PC-3 (cell line): ENCODE results near the gene RTF2.

Experiments used
- CTCF ChIP-seq: fragments of 300-600 bp; sonication (generic); conservative IDR thresholded peaks from 2 replicates; pipeline ENCODE4 v1.5.1; 2017; ENCODE audit warnings: antibody characterized with exemption, low read depth, mild to moderate bottlenecking, low read length
- EZH2 ChIP-seq: fragments of 300-600 bp; sonication (generic); IDR thresholded peaks from one replicate; pipeline ENCODE4 v1.6.1; 2017; ENCODE audit warnings: antibody characterized with exemption, mild to moderate bottlenecking, low read length; ENCODE audit not compliant: unreplicated experiment

- no peak for TF ChIP-seq CTCF
- no peak for TF ChIP-seq EZH2
Measured at GRCh38 chr20:56503916-56504315, 35.5 kb downstream of the RTF2 start.
